GM04503 (cell line): ENCODE results near the gene KLHDC4.
"Not testable (repeated sequence)": the region's sequence is repeated elsewhere in the genome, so short reads cannot be mapped to it uniquely, and the experiment has no call there.

Experiments used
- DNase-seq: peaks from one replicate; pipeline ENCODE4 v3.0.0-alpha.2; 2012; ENCODE audit warnings: low read depth

KLHDC4 gene

DNA sequence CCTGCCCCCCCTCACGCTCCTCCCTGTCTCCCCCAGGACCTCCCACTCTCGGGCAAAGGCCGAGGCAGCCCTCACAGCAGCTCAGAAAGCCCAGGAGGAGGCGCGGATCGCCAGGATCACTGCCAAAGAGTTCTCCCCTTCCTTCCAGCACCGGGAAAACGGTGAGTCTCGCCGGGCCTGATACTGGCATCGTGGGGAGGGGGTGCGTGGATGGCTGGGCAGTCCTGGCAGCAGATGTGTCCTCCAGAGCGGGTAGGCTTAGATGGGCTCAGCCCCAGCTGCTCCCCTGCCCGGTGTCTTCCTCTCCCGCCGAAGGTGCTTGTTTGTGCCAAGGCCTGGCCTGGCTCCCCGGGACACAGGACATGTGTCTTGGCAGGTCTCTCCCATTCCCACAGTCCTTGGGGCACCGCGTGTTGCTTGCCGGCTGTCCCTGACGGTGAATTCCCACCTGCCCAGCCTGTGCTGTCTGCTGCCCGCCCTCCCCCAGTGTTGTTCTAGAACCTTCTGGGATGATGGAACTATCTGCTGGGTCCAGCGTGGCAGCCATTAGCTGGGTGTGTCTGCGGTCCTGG is 81.6 kb downstream of the KLHDC4 start:
- DNase-seq = no peak

DNA sequence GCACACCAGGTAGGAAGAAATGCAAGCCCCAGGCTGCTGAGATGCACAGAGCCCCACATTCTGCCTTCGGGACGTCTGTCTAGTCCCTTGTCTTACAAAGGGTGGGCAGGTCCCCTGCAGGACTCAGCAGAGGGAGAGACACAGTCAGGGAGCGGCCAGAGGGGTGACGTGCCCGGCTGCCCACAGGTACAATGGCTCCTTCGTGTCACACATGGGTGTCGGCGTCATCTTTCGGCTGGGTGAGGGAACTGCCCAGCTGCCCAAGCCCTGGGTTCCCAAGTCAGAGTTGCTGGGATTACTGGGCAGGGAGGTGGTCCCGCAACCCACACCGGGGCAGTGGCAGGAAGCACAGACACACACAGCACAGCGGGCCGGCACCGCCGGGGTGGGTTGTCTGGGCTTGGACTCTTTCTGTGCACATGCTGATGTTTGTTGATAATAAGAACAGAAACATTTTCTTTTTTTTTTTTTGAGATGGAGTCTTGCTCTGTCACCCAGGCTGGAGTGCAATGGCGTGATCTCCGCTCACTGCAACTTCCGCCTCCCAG is 82.9 kb downstream of the KLHDC4 start:
- DNase-seq = no peak

DNA sequence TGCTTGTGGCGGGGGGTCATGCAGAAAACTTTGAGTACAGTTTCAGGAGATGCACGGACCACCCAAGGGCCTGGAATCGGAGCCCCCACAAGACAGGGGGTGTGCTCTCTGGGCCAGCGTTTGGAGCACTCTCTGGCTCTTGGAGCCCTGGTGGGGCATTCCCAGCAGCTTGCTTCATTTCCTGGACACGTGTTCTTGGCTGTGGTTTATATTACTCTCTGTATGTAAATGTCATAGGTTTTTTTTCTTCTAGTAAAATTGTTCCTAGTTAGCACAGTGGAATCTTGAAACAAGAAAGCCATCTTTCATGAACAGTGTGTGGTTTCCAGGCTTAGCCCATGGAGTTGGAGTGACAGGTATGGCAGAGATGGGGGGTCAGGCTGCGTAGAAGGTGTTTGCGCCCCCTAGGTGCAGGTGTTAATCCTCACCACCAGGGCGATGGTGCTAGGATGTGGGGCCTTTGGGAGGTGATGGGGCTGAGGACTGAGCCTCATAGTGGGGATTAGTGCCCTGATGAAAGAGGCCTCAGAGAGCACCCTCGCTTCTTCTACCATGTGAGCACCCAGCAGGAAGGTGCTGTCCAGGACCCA is 83.7 kb downstream of the KLHDC4 start:
- peak; percentile 20 for DNase-seq

DNA sequence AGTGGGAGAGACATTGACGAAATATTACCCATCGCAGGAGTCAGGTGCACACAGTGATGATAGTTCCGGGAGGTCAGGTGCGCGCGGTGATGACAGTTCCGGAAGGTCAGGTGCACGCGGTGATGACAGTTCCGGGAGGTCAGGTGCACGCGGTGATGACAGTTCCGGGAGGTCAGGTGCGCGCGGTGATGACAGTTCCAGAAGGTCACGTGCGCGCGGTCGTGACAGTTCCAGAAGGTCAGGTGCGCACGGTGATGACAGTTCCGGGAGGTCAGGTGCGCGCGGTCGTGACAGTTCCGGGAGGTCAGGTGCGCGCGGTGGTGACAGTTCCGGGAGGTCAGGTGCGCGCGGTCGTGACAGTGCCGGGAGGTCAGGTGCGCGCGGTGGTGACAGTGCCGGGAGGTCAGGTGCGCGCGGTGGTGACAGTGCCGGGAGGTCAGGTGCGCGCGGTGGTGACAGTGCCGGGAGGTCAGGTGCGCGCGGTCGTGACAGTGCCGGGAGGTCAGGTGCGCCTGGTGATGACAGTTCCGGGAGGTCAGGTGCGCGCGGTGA is 84.7 kb downstream of the KLHDC4 start:
- DNase-seq = not testable (repeated sequence)

DNA sequence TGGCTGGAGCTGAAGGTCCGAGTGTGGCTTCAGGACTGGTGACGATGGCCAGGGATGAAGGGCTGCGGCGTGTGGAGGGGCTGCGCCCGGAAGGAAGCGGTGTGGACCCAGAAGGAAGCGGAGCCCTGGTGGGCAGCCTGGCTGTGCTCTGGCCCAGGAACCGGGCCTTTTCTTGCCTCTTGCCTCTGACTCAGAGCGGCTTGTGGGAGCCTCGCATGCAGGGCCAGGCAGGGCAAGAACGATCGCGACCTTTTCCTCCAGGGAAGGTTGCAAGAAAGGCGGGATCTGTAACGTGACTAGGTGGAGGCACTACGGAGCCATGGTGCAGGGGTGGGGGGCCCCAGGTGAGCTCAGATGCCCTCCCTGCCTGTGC is 85.5 kb downstream of the KLHDC4 start:
- no peak for DNase-seq

DNA sequence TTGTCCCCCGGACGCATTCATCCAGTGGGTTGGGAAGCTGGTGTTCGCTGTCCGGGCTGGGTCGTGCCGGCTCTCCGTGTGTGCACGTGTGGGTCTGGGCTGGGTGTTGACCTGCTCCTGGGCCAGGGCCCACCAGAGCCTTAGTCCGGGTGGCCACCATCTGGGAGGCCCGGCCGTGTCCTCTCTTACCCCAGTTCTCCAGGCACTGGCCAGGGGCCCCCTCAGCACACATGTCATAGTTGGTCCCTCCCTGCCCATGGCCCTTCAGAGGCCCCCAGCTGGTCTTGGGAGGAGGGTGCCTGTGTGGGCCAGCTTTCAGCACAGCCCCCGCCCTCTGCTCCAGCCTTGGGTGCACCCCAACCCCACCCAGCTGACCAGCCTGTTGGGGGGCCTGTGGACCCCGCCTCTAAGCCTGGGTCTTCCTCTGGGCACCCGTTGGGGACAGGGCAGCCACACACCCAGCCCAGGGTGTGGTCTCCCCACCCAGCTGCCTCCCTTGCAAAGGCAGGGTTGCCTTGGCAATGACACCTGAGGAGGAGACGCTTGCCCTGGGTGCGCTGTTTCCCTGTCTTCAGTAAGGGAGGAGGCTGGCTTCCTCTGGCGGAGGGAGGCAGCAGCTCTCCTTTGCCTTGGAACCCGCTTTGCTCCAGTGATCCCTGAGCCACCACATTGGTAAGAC is 86.1 kb downstream of the KLHDC4 start:
- no peak for DNase-seq

DNA sequence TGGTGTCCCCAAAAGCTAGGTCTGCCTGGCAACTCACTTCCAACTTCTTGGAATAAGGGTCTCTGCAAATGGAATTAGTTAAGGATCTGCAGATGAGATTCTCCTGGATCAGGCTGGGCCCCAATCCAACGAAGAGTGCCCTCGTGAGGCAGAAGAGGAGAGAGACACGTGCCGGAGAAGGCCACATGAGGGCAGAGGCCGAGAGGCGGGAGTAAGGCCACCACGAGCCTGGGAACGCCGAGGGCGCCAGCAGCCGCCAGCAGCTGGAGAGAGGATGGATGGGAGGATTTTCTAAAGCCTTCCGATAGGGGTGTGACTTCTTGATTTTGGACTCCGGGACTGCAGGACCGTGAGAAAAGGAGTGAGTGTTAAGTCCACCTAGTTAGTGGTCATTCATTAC is 87.2 kb downstream of the KLHDC4 start:
- DNase-seq = no peak

DNA sequence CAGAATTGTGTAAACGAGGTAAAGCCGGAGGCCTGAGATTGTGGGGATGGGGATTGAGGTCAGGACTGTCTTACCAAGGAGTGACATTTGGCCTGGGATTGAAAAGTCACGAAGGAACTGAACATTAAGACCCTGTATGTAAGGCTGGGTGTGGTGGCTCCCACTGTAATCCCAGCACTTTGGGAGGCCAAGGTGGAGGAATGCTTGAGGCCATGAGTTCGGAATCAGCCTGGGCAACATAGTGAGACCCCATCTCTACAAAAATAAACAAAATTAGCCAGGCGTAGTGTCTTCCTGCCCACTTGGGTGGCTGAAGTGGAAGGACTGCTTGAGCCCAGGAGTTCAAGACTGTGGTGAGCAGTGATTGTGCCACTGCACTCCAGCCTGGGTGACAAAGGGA is 88.0 kb downstream of the KLHDC4 start:
- no peak for DNase-seq

DNA sequence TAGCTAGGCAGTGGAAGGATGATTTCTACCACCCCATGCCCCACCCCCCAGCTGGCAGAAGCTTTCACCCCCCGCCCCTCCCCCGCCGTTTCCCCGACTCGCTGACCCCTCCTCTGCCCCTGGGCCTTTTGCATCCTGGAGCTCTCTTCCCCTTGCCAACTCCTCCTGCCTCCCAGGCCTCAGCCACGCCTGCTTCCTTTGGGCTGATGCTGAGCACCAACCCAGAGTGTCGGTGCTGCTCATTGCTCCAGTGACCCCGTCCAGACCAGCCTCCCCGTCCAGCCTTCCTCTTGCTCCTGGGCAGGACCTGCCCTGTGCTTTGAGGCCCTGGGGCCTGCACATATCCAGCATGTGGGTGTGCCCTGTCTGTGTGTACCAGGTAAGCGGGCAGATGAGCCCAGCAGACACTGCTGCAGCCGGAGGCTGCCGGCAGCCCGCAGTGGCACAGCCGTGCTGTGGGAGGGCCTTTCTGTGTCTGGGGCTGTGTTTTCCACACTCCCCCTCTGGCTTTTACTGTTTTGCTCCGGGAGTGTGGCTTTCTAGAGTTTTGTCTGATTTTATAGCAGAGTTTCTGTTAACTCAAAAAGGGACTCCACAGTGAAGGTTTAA is 90.6 kb downstream of the KLHDC4 start:
- DNase-seq = no peak

DNA sequence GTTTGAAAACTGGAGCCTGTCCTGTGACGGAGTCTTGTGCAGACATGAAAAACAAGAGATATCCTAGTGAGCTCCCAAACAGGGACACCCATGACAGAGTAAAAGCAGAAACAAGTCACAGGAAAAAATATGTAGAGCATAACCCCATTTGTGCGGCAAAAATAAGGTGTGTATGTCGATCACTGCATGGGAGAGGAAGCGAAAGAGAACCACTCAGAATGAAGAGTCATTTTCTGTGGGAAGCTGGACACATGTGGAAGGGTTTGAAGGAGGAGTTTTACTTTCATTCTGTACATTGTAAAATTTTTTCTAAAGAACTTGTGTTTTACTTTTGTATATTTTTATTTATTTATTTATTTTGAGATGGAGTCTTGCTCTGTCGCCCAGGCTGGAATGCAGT is 91.4 kb downstream of the KLHDC4 start:
- DNase-seq = no peak

DNA sequence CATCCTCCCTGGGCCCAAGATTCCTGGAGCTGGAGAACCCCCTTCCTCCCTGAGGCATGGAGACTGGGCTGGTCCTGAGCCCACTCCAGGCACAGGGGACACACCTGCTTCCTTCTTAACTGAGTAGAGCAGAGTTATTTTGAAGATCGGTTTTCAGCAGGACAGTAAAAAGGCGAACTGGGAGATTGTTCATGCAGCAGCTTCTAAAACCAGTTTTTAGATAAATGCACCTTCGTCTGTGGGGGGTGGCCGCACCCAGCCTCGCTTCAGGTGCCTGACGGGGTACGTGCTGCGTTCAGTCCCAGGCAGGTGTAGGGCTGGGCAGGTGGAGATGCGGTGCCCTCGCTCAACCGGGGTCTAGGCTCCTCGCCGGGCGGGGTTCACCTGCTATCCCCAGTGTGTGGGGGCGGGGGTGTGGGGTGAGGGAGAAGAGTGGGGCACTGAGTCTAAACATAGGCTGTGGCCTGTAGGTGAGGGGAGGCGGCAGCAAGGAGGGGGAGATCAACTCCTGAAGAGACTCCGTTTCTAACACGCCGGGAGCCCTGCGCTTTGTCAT is 94.0 kb downstream of the KLHDC4 start:
- no peak for DNase-seq

DNA sequence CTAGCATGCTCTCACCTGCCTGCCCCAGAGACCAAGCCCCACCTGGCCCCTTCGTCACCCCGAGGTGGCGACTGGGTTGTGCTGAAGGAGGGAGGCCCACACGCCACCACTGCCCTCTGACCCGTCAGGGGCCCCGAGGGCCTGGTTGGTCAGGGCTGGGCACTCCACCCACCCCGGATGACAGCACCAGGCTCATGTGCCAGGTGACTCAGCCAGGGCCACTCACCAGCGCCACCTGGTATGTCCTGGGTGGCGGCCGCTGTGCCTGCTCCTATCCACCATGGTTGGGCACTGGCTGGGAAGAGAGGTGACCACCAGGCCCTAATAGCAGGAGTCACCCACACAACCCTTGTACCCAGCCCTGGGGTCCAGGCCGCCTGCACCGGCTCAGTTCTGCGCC is 94.6 kb downstream of the KLHDC4 start:
- no peak for DNase-seq

DNA sequence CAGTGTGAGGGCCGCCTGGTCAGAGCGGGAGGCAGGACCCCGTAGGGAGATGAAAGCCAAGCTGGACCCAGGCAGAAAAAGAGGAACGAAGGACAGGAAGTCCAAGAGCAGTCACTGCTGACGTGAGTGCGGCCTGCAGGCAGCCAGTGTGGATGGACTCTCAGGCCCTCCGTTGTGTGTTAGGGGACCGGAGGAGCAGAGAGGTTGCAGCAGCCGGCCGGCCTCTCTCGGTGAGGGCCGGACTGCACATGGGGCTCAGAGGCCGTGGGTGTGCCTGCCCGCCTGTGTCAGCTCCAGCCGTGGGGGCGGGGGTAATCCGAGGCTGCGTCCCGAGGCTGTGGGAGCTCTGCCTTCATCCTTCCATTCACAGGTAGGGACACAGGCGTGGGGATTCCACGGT is 96.1 kb downstream of the KLHDC4 start:
- DNase-seq = no peak

DNA sequence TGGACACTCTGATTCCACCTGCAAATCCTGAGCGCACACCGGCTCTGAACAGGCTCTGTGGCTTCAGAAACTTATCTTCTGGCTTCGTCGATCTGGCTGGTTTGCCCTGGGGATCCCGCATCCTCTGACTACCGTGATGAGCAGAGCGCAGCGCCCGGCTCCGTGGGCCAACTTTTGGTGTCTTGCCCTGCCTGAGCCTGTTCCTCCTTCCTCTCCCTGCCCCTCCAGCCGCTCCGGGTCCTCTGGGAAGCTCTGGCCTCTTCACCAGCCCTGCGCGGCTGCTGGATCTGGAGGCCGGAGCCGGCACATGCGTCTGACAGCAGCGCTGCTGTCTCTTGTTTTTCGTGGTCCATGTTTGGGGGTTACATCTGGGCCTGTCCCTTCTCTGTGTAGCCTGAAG is 97.8 kb downstream of the KLHDC4 start:
- DNase-seq = no peak

DNA sequence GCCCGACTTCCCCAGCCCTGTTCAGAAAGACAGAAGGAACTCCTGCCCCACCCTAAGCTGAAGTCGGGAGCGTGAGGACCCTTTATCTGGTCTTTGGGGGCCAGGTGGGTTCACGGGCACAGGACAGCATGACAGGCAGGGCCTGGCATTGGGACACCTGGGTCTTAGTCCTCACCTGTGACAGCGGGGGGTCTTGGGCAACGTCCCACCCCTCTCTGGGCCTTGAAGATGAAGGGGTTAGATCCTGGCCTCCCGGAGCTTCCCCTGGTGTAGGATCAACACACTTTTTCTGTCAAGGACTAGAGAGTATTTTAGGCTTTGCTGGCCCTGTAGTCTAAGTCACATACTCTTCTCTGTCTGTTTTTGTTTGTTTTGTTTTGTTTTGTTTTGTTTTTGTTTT is 98.3 kb downstream of the KLHDC4 start:
- DNase-seq = no peak

DNA sequence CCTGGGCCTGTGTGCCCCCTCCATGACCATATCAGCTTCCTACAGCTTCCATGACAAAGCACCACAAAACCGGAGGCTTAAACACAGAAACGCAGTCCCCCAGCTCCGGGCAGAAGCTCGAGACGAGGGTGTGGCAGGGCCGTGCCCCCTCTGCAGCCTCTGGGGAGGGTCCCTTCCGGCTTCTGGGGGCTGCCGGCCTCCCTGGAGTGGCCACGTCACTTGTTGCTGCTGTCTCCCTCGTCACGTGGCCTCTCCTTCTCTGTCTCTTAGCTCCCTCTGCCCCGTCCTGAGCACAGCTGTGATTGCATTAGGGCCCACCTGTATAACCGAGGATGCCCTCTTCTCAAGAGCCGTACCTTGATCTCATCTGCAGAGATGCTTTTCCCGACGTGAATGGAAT is 98.9 kb downstream of the KLHDC4 start:
- no peak for DNase-seq

DNA sequence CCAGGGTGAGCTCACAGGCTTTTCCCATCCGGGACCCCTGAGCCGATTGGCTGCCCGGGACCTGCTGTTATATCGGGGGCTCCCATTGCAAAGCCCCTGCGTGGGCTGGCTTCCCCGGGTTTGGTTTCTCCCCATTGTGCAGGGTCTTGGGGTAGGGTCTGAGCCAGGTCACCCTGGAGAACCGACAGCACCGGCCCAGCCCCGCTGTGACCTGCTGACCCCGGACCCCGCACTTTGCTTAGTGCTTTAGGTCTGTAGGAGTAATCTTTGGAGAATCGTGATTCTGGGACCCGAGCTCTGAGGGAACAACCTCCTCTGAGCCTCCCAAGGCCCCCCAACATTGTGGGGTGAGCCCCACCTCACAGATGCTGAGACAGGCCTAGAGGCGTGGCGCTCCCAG is 100.6 kb downstream of the KLHDC4 start:
- DNase-seq = no peak

DNA sequence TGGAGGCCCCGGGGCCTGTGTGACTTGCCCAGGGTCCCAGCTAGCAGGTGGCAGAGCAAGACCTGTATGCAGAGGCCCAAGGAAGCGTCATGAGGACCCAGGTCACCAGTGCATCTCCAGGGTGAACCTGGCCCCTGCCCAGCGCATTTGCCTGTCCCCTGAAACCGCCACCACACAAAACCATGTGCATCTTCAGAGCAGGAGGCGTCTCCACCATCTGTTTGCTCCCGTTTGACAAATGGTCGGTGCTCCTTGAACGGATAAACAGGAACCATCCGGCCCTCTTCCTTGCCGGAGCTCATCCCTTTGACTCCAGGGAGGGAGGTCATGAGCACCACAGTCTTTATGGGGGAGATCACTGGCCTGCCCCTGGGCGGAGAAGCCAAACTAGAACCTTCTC is 101.0 kb downstream of the KLHDC4 start:
- no peak for DNase-seq

DNA sequence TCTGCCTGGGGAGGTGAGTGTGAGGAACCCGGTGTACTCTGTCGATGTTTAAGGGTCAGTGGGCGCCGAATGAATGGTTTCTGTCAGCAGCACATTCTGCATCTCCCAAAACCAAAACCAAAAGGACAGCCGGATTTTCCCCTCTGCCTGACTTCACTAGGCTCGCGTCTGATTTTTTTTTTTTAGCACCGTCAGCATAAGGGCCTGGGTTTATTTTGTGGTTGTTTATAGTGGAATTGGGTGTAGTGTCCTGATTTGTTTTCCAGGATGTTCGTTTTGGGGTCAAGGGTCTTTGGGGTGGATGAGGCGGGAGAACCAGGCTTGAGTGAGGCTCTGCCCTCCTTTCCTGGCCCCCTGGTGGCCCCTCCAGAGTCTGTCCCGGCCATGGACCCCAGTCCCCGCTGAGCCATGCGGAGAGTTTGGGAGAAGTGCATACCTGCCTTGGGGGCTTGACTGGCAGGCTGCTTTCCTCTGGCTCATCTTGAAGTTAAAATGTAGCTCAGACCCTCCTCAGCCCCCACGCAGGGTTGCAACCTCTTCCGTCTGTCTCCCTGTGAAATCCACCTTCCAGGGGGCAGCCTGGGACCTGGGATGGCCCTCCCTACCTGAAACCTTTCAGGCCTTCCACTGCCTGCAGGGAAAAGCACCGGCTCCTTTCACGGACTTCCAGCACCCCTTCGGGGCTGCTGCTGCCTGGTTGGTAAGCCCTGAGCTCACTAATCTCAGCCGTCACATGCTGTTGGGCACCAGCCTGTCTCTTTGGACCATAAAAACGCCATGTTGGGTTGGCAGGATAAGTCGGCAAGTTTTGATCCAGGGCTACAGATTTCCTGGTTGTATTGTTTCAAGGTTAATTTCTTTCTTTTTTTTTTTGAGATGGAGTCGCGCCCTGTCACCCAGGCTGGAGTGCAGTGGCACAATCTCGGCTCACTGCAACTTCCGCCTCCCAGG is 103.3 kb downstream of the KLHDC4 start:
- no peak for DNase-seq

DNA sequence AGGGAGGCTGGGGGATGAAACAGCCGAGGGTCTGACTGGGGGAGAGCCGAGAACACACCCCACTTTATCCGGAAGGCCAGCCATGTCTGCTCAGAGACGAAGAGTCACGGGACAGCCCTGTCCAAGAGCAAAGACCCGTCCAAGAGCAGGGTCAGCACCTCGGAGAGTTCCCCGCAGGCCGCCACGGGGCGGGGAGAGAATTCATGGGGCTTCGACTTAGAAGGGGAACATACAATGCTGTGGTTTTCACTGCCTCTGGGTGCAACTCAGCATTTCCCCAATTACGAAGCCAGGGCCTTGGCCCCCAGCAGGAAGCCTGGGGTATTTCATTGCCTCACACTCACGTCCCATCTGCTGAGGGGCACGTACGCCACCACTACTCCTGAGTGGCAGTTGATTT is 104.2 kb downstream of the KLHDC4 start:
- DNase-seq = no peak

DNA sequence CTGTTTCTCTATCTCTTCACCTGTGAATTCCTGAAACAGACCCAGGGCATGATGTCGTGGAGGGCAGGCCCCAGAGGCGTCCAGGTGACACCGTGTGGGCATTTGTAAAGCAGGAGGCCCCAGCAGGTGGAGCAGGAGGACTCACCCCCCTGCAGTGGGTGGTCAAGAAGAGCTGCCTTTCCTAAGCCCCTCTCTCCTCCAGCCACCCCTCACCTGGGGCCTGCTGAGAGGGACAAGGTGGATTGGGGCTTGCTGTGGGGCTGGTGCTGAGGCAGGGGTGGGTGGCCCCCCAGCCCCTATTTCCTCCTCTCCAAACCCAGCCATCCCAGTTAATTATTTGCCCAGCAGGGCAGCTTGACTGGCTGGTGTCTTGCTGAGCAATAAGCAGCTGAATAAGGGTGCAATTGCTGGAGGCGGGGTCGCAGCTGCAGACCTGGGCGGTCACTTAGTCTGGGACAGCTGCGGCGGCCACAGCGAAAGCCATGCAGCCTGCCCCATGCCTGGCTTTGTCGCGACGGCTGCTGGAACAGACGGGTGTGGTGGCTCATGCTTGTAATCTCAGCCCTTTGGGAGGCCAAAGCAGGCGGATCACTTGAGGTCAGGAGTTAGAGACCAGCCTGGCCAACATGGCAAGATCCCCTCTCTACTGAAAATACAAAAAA is 107.1 kb downstream of the KLHDC4 start:
- DNase-seq = no peak
